Naive thymus-derived CD4-positive, alpha-beta T cell (primary cell): ENCODE results near the gene PRPF6. TPM values are rescaled to one million over a fixed set of nuclear protein-coding genes. Genes with fewer than 3 reads are reported as not detected.

Source experiments
- ATAC-seq: fragments of 150-1000 bp; cut with Tn5 transposase; 2 replicates; pipeline ENCODE4 v1.10.0; 2021; ENCODE audit warnings: mild to moderate bottlenecking, moderate library complexity
- CTCF ChIA-PET: fragments of 350-600 bp; sonication (Branson Sonifier 250); formaldehyde crosslinking; loops from one replicate; lab custom pipeline; 2021; ENCODE audit warnings: antibody characterized with exemption; lab: Charles Lee
- POLR2A ChIA-PET: fragments of 350-600 bp; sonication (Branson Sonifier 250); formaldehyde crosslinking; loops from one replicate; lab custom pipeline; 2021; ENCODE audit warnings: antibody characterized with exemption, inconsistent platforms; lab: Charles Lee
- DNase-seq, 9 donors: peaks; one replicate each; pipeline versions ENCODE4 v3.0.0 to v3.0.0-alpha.2; 2020 to 2022; ENCODE audit warnings: mixed read lengths in 1 of 9
- H3K27ac ChIP-seq: one replicate; pipeline ENCODE4 v1.7.0; 2013; ENCODE audit warnings: mild to moderate bottlenecking, low read depth, low read length, moderate library complexity
- H3K27me3 ChIP-seq, 2 donors: one replicate each; pipeline ENCODE4 v1.7.0; 2013; ENCODE audit warnings: low read length in 2 of 2, mild to moderate bottlenecking in 2 of 2, moderate library complexity in 2 of 2; ENCODE audit not compliant: control insufficient read depth in 2 of 2, insufficient read depth in 2 of 2
- H3K36me3 ChIP-seq, 3 experiments: 1 replicate in 2 of 3; 2 replicates in 1 of 3; pipeline ENCODE4 v1.7.0; 2013; ENCODE audit warnings: low read length in 3 of 3, mild to moderate bottlenecking in 3 of 3, moderate library complexity in 1 of 3; ENCODE audit not compliant: insufficient read depth in 3 of 3, control insufficient read depth in 2 of 3
- H3K4me1 ChIP-seq, 2 donors: one replicate each; pipeline ENCODE4 v1.7.0; 2013; ENCODE audit warnings: low read length in 2 of 2, mild to moderate bottlenecking in 2 of 2, moderate library complexity in 1 of 2; ENCODE audit not compliant: control insufficient read depth in 2 of 2, insufficient read depth in 2 of 2
- H3K4me3 ChIP-seq: 2 replicates; pipeline ENCODE4 v1.7.0; 2013; ENCODE audit warnings: mild to moderate bottlenecking, low read length
- H3K9me3 ChIP-seq, 3 experiments: 1 replicate in 2 of 3; 2 replicates in 1 of 3; pipeline ENCODE4 v1.7.0; 2013; ENCODE audit warnings: low read length in 3 of 3; ENCODE audit not compliant: control insufficient read depth in 2 of 3
- H3K27ac Mint-ChIP-seq, 9 donors: one replicate each; pipeline ENCODE4 v1.8.0; 2020 to 2022; ENCODE audit warnings: mixed read lengths in 9 of 9, mild to moderate bottlenecking in 8 of 9, moderate library complexity in 5 of 9, inconsistent platforms in 2 of 9
- H3K27me3 Mint-ChIP-seq, 5 donors: one replicate each; pipeline ENCODE4 v1.8.0; 2021 to 2022; ENCODE audit warnings: mixed read lengths in 5 of 5, mild to moderate bottlenecking in 1 of 5
- H3K36me3 Mint-ChIP-seq, 5 donors: one replicate each; pipeline ENCODE4 v1.8.0; 2020 to 2022; ENCODE audit warnings: mixed read lengths in 5 of 5, mild to moderate bottlenecking in 3 of 5, inconsistent platforms in 1 of 5
- H3K4me1 Mint-ChIP-seq, 7 donors: one replicate each; pipeline ENCODE4 v1.8.0; 2020 to 2022; ENCODE audit warnings: mixed read lengths in 7 of 7, mild to moderate bottlenecking in 3 of 7, inconsistent platforms in 1 of 7
- H3K4me3 Mint-ChIP-seq, 10 donors: one replicate each; pipeline ENCODE4 v1.8.0; 2020 to 2022; ENCODE audit warnings: mild to moderate bottlenecking in 10 of 10, mixed read lengths in 10 of 10, moderate library complexity in 6 of 10, inconsistent platforms in 2 of 10
- H3K9me3 Mint-ChIP-seq, 11 donors: one replicate each; pipeline ENCODE4 v1.8.0; 2020 to 2022; ENCODE audit warnings: mixed read lengths in 11 of 11, mild to moderate bottlenecking in 4 of 11, inconsistent platforms in 1 of 11, moderate library complexity in 1 of 11
- intact Hi-C, 2 donors: fragments of 100-400 bp; cut with micrococcal nuclease; formaldehyde crosslinking; loops; one replicate each; pipeline ENCODE4 v1.15.1; 2023
- polyA plus RNA-seq, 2 donors: library from polyadenylated mRNA; unstranded; fragments of 300-500 nt; fragmentation: Illumina TruSeq; gene quantifications; one replicate each; pipeline ENCODE4 v1.2.3, GENCODE V29; 2021
- total RNA-seq, 6 experiments: library from RNA in 5 of 6; stranded (reverse) in 5 of 6; gene quantifications; 1 replicate in 5 of 6; 2 replicates in 1 of 6; pipeline ENCODE4 v1.2.3 and lab custom pipeline; 2021 to 2026

Gene PRPF6
- total and polyA plus RNA-seq, 7 experiments from 2014 or later: 71.2 to 127 (median 86.9) TPM

DNA sequence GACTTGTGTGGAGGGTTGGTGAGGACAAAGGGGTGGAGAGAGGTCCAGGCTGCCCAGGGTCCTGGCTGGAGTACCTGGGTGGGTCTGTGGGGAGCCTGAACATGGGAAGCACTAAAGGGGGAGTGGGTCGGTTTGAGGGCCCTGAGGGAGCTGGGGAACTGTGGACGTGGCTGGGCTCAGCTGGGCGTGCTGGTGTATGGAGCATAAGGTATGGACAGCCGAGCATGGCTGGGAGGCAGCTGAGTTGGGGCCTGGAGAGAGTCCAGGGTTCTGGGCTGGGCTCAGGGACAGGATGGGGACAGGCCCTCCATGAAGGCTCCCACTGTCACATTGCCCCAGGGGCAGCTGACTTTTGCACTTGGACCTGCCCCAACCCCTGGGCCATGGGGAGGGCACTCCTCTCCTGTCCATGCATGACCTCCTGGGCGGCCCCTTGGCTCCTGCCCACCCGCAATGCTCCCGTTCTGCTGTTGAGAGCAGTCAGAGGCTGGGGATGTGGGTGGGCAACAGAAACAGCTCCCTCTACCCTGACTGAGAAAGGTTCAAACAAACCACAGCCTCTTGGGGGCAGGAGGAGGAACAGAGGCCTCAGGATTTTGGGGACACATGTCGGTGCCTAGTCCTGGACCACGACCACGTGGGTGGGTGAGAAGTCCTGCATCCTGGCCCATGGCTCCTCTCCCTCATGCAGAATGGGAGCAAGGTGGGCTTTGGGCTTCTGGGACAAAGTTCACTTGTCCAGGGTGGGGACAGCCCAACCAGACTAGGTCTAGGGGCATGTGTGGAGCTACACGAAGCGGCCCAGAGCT lies 59.5 kb downstream of the PRPF6 start:
- Histone ChIP-seq H3K4me1 (peaks cover 34 to 40% of the 10 kb centered on the region in 2 donors), H3K36me3 (peaks cover 0 to 3% (median 0%) of the 10 kb centered on the region in 3 experiments), H3K4me3 (no peak overlapping the region), H3K27me3 (no peaks in the 10 kb centered on the region), H3K27ac (no peak overlapping the region), H3K9me3 (no peaks in the 10 kb centered on the region)
- Mint-ChIP-seq H3K4me3 (peak overlapping the region; percentile 59 to 89 (median 79)), H3K36me3 (peaks cover 0 to under 1% (median 0%) of the 10 kb centered on the region in 5 donors), H3K9me3 (no peaks in the 10 kb centered on the region), H3K4me1 (peaks cover 20 to 47% (median 34%) of the 10 kb centered on the region in 7 donors), H3K27ac (peak overlapping the region in 8 of 9 donors; percentile 25 to 92 (median 79)), H3K27me3 (peaks cover 0 to 3% (median 0%) of the 10 kb centered on the region in 5 donors)
- ATAC-seq: no peak
- POLR2A ChIA-PET: interaction anchor here (1.1 to 4.8 kb wide), 8 partner anchors 17 to 90 kb away, joined by 3 to 37 read pairs (median 16); partner anchors contain the start of genes OPRL1, PRPF6, RGS19 and SAMD10
- intact Hi-C loops: no loop called here
- CTCF ChIA-PET: interaction anchor here (0.9 to 5.2 kb wide), 9 partner anchors 14 to 544 kb away, joined by 3 to 54 read pairs (median 8); partner anchors contain the start of genes PRPF6, RGS19 and SAMD10
- DNase-seq: no peak

DNA sequence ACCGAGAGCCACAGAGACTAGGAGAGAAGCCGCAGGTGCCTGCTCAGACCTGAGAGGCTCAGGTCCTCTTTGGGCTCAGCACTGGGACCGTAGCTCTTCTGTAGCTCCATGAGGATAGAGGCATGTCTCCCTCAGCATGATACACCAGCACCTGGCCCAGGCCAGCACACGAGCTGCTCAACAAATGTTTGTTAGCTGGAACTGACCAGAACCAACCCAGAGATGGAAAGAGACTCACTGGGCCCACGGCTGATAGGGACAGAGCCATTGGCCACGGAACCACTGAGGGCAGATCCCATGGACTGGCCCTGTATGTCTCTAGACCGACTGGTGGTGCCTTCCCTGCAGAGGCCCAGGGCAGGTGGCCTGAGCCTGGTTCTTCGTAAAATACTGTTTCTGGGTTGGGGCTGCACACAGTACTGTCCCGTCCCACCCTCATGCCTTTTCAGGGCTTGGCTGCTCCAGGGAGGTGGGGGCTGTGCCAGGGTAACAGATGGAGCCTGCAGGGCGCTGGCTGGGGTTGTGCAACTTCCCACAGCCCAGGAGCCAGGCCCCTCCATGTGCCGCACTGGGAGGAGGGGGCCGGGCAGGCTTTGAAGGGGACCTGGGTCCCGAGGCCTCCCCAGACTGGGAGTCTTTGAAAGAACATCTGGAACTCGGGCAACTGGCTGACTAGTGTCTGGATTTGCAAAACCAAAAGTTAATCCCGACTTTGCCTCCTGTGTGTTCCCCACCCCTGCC lies 60.3 kb downstream of the PRPF6 start:
- DNase-seq (no peak), ATAC-seq (no peak)
- POLR2A ChIA-PET: interaction anchor here (0.8 to 4.8 kb wide), 10 partner anchors 16 to 90 kb away, joined by 3 to 37 read pairs (median 9); partner anchors contain the start of genes OPRL1, PRPF6, RGS19 and SAMD10
- CTCF ChIA-PET: interaction anchor here (0.9 to 5.2 kb wide), 5 partner anchors 18 to 81 kb away, joined by 3 to 54 read pairs (median 27); partner anchors contain the start of genes PRPF6, RGS19 and SAMD10
- Mint-ChIP-seq H3K4me3 (peak overlapping the region; percentile 77 to 89 (median 86)), H3K9me3 (no peaks in the 10 kb centered on the region), H3K27me3 (peaks cover 0 to 8% (median 4%) of the 10 kb centered on the region in 5 donors), H3K27ac (peak overlapping the region; percentile 34 to 92 (median 82)), H3K4me1 (peaks cover 28 to 52% (median 40%) of the 10 kb centered on the region in 7 donors), H3K36me3 (no peaks in the 10 kb centered on the region)
- Histone ChIP-seq H3K4me1 (peaks cover 27 to 40% of the 10 kb centered on the region in 2 donors), H3K27ac (peak overlapping the region; percentile 82), H3K9me3 (no peaks in the 10 kb centered on the region), H3K4me3 (no peak overlapping the region), H3K27me3 (no peaks in the 10 kb centered on the region), H3K36me3 (peaks cover 0 to 3% (median 0%) of the 10 kb centered on the region in 3 experiments)
- intact Hi-C loops: no loop called here

GRCh38 chr20:64041781-64042053 lies 60.8 kb downstream of the PRPF6 start:
- no peaks in the 10 kb centered on the region for H3K27me3 ChIP-seq
- Mint-ChIP-seq H3K36me3 (no peaks in the 10 kb centered on the region), H3K9me3 (no peaks in the 10 kb centered on the region), H3K27me3 (peaks cover 0 to 13% (median 7%) of the 10 kb centered on the region in 5 donors), H3K4me3 (peak overlapping the region; percentile 77 to 89 (median 86)), H3K4me1 (peaks cover 31 to 55% (median 42%) of the 10 kb centered on the region in 7 donors), H3K27ac (peak overlapping the region in 8 of 9 donors; percentile 18 to 92 (median 78))
- peaks cover 0 to 3% (median 0%) of the 10 kb centered on the region in 3 experiments for H3K36me3 ChIP-seq
- H3K9me3 ChIP-seq: no peaks in the 10 kb centered on the region
- ATAC-seq (no peak), DNase-seq (no peak)
- CTCF ChIA-PET: interaction anchor here (4.0 to 5.2 kb wide), 2 partner anchors 17 to 62 kb away, joined by 27 to 54 read pairs; partner anchors contain the start of genes PRPF6 and SAMD10
- peak overlapping the region; percentile 74 for H3K4me3 ChIP-seq
- H3K4me1 ChIP-seq: peaks cover 22 to 37% of the 10 kb centered on the region in 2 donors
- H3K27ac ChIP-seq: peak overlapping the region; percentile 82
- intact Hi-C loops: no loop called here
- POLR2A ChIA-PET: interaction anchor here (0.7 to 4.8 kb wide), 9 partner anchors 16 to 521 kb away, joined by 3 to 37 read pairs (median 4); partner anchors contain the start of genes OPRL1, PPDPF, PRPF6 and RGS19

DNA sequence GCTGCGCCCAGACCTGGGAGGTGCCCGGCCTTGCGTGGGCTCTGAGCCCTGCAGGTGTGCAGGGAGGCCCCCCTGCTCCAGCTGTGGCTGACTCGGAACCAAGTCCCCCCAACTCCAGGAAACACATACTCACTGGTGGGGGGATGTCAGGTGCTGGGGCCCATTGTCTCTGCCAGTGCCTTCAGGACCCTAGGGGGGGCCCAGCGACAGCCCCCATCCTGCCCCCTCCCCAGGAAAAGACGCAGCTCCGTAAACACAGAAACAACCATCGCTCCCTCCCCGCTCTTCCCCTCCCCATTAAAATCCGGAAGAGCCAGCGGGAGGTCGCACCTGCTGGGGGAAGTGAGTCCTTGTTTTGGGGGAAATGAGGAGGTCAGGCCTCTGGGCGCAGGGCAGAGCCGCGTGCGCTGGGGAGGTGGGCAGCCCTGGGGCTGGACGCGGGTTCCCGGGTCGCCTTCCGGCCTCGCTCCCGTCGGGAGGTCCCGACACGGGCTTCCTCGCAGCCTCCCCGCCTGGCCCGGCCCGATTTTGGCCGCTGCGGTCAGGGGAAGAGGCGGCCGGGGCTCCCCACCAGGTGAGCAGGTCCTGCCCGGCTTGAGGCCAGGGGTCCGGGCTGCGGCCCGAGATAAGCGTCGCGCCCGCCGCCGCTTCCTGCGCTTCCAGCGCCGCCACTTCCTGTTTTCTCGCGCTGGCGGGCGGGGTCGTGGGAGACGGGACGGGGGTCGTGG lies 61.3 kb downstream of the PRPF6 start:
- peaks cover 0 to 3% (median 0%) of the 10 kb centered on the region in 3 experiments for H3K36me3 ChIP-seq
- intact Hi-C loops: no loop called here
- Mint-ChIP-seq H3K9me3 (no peaks in the 10 kb centered on the region), H3K4me3 (peak overlapping the region; percentile 77 to 89 (median 86)), H3K36me3 (no peaks in the 10 kb centered on the region), H3K27me3 (peaks cover 0 to 18% (median 9%) of the 10 kb centered on the region in 5 donors), H3K4me1 (peaks cover 34 to 55% (median 40%) of the 10 kb centered on the region in 7 donors), H3K27ac (peak overlapping the region; percentile 71 to 94 (median 89))
- no peak for ATAC-seq
- no peaks in the 10 kb centered on the region for H3K27me3 ChIP-seq
- ChIA-PET CTCF (interaction anchor here (5.2 kb wide), 1 partner anchor 17 kb away, joined by 54 read pairs; no protein-coding TSS in a partner anchor), POLR2A (interaction anchor here (0.7 to 4.8 kb wide), 9 partner anchors 15 to 521 kb away, joined by 3 to 37 read pairs (median 4); partner anchors contain the start of genes OPRL1, PPDPF, PRPF6 and RGS19)
- no peak for DNase-seq
- H3K27ac ChIP-seq: peak overlapping the region; percentile 82
- H3K4me3 ChIP-seq: peak overlapping the region; percentile 74
- peaks cover 17 to 32% of the 10 kb centered on the region in 2 donors for H3K4me1 ChIP-seq
- H3K9me3 ChIP-seq: no peaks in the 10 kb centered on the region

DNA sequence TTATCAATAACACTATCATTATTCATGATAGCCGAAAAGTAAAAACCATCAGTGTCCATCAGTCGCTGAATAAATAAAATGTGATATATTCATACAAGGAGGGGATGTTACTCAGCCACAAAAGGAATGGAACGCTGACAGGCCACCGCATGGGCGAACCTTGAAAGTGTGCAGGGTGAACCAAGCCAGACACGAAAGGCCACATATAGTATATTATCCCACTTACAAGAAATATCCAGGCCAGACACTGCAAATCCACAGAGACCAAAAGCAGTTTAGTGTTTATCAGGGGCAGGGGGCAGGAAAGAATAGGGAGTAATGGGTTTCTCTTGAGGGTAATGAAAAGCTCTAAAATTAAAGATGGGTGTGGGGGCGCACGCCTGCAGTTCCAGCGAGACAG lies 62.8 kb downstream of the PRPF6 start:
- peaks cover 0 to 25% (median 9%) of the 10 kb centered on the region in 5 donors for H3K27me3 Mint-ChIP-seq
- CTCF ChIA-PET: interaction anchor here (0.6 to 1.1 kb wide), 3 partner anchors 58 to 86 kb away, joined by 3 read pairs; partner anchors contain the start of gene PRPF6
- DNase-seq: no peak
- H3K9me3 Mint-ChIP-seq: no peaks in the 10 kb centered on the region
- ATAC-seq: no peak
- peaks cover 30 to 49% (median 35%) of the 10 kb centered on the region in 7 donors for H3K4me1 Mint-ChIP-seq
- H3K27ac ChIP-seq: no peak overlapping the region
- peaks cover 0 to 3% (median 0%) of the 10 kb centered on the region in 3 experiments for H3K36me3 ChIP-seq
- H3K4me3 Mint-ChIP-seq: peak overlapping the region in 7 of 10 donors; percentile 18 to 89 (median 79)
- intact Hi-C loops: no loop called here
- H3K27me3 ChIP-seq: no peaks in the 10 kb centered on the region
- no peak overlapping the region for H3K4me3 ChIP-seq
- H3K9me3 ChIP-seq: no peaks in the 10 kb centered on the region
- peaks cover 11 to 26% of the 10 kb centered on the region in 2 donors for H3K4me1 ChIP-seq
- peak overlapping the region in 8 of 9 donors; percentile 2 to 93 (median 84) for H3K27ac Mint-ChIP-seq
- no peaks in the 10 kb centered on the region for H3K36me3 Mint-ChIP-seq
- POLR2A ChIA-PET: interaction anchor here (0.8 to 1.7 kb wide), 5 partner anchors 8 to 64 kb away, joined by 3 to 5 read pairs (median 3); partner anchors contain the start of genes SAMD10 and TCEA2
